ENCODE data around the gene PHF14. TPM values are rescaled to one million over a fixed set of nuclear protein-coding genes. Genes with fewer than 3 reads are reported as not detected.

Gene PHF14
- total and polyA plus RNA-seq, 3 donors from 2014 or later, result 11.2 to 55.7 (median 48.3) TPM

DNA sequence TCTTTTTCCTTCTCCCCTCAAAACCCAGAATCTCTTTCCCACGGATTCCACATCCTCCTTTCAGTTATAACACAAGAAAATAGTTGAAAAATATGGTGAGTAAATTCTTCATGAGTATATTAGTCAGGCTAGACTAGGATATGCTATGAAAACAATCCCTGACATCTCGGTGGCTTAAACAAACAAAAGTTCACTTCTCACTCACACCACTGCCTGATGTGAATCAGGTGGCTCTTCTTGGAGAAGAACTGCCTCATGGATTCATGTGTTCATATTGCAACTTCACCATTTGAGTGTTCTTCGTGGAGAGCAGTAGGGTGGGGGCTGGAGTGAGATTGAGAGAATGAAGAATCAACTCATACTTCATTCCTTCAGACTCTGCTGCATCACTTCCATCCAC lies 204.1 kb downstream of the PHF14 start:
- Histone ChIP-seq H3K27ac (no peak overlapping the region), H3K9me3 (no peaks in the 10 kb centered on the region), H3K4me1 (no peaks in the 10 kb centered on the region), H3K27me3 (no peaks in the 10 kb centered on the region), H3K4me3 (no peak overlapping the region), H3K36me3 (ENCODE audit: low read depth, missing control alignments) (no peaks in the 10 kb centered on the region)
- no peak for DNase-seq
- WGBS, 2 donors, result 66 to 70% methylated on average over 3 of the region's 3 CpGs
- TF ChIP-seq CTCF (IDR thresholded peaks at IDR 0.05) (no peak), POLR2A (IDR thresholded peaks at IDR 0.05) (no peak)
- intact Hi-C loops (cut with DNase I; ENCODE audit: low total_unique reads), result no loop called here

GRCh38 chr7:11181590-11181989 lies 207.9 kb downstream of the PHF14 start:
- H3K27ac ChIP-seq, result no peak overlapping the region
- no peak for DNase-seq
- H3K4me1 ChIP-seq, result no peaks in the 10 kb centered on the region
- no peaks in the 10 kb centered on the region for H3K36me3 ChIP-seq (ENCODE audit: low read depth, missing control alignments)
- no peak overlapping the region for H3K4me3 ChIP-seq
- TF ChIP-seq CTCF (IDR thresholded peaks at IDR 0.05), result no peak
- TF ChIP-seq POLR2A (IDR thresholded peaks at IDR 0.05), result no peak
- intact Hi-C loops (cut with DNase I; ENCODE audit: low total_unique reads), result no loop called here
- WGBS, 2 donors, result 60 to 67% methylated on average over 10 of the region's 10 CpGs
- no peaks in the 10 kb centered on the region for H3K9me3 ChIP-seq
- no peaks in the 10 kb centered on the region for H3K27me3 ChIP-seq

DNA sequence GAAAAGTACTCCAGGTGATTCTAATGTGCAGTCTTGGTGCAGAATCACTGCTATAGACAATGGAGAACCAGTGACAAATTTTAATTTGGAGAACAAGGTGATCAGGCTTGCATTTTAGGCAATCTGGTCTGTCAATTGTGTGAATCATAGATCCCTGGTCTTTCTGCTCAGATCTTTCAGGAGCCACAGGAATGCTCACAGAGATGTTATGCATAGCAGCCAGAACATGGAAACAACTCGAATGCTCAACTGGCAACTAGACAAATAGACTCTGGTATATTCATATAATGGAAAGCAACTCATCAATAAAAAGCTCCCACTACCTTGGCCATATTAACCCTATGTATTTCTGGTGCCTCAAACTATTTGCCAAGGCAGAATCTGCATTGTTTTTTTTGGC lies 209.1 kb downstream of the PHF14 start:
- no peak overlapping the region for H3K27ac ChIP-seq
- no peak overlapping the region for H3K4me3 ChIP-seq
- no peaks in the 10 kb centered on the region for H3K9me3 ChIP-seq
- TF ChIP-seq POLR2A (IDR thresholded peaks at IDR 0.05), result no peak
- TF ChIP-seq CTCF (IDR thresholded peaks at IDR 0.05), result no peak
- H3K36me3 ChIP-seq (ENCODE audit: low read depth, missing control alignments), result no peaks in the 10 kb centered on the region
- 67 to 91% methylated on average over 1 of the region's 1 CpG for WGBS, 2 donors
- H3K27me3 ChIP-seq, result no peaks in the 10 kb centered on the region
- DNase-seq, result no peak
- H3K4me1 ChIP-seq, result no peaks in the 10 kb centered on the region
- intact Hi-C loops (cut with DNase I; ENCODE audit: low total_unique reads), result no loop called here

GRCh38 chr7:11185179-11185815 lies 211.6 kb downstream of the PHF14 start:
- Histone ChIP-seq H3K9me3 (no peaks in the 10 kb centered on the region), H3K36me3 (ENCODE audit: low read depth, missing control alignments) (no peaks in the 10 kb centered on the region), H3K27ac (no peak overlapping the region), H3K27me3 (no peaks in the 10 kb centered on the region), H3K4me1 (no peaks in the 10 kb centered on the region), H3K4me3 (no peak overlapping the region)
- WGBS, 2 donors, result 51 to 60% methylated on average over 4 of the region's 4 CpGs
- no peak for DNase-seq
- intact Hi-C loops (cut with DNase I; ENCODE audit: low total_unique reads), result no loop called here
- no peak for TF ChIP-seq POLR2A (IDR thresholded peaks at IDR 0.05)
- TF ChIP-seq CTCF (IDR thresholded peaks at IDR 0.05), result no peak
